NCI-H82 treated with DMSO at 0.1 percent for 48 hours (cell line): Measurements from ENCODE around the gene ZNF221.

Source experiments
- DNase-seq: peaks from one replicate; lab custom pipeline; 2025; ENCODE audit not compliant: unreplicated experiment; lab: John Stamatoyannopoulos, UW

Gene ZNF221

GRCh38 chr19:43956827-43957226, 5.8 kb downstream of the ZNF221 start:
- DNase-seq = no peak

DNA sequence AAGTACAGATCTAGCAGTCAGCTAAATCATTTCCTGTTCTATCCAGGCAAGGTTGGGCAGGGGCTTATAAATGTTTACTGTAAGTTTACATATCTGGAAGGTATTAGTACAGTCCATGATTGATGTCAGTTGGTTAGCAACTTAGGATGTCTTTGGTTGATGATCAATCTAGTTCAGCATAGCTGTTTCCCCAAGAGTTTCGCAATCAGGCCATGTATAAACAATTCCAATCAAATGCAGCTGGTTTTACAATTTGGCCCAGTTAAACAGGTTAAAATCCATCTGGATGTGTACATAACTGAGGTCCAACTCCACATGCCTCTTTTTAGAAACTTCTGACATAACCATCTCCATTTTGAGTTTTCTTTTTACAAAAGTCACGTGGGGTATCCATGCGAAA, 6.9 kb downstream of the ZNF221 start:
- DNase-seq = no peak

DNA sequence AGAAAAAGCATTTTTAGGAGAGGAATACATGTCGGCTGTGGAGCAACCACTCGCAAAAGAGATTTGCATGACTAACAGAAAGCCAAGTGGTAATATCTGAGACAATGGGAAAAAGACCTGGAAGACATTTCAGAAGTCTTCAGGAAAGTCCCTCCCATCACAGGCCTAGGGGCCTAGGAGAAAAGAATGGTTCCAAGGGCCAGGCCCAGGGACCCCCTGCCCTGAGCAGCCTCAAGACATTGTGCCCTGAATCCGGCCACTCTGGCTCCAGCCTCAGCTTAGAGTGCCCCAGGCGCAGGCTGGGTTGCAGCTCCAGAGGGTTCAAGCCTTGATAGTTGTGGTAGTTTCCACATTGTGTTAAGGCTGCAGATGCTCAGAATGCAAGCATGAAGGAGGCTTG, 9.4 kb downstream of the ZNF221 start:
- DNase-seq = no peak

DNA sequence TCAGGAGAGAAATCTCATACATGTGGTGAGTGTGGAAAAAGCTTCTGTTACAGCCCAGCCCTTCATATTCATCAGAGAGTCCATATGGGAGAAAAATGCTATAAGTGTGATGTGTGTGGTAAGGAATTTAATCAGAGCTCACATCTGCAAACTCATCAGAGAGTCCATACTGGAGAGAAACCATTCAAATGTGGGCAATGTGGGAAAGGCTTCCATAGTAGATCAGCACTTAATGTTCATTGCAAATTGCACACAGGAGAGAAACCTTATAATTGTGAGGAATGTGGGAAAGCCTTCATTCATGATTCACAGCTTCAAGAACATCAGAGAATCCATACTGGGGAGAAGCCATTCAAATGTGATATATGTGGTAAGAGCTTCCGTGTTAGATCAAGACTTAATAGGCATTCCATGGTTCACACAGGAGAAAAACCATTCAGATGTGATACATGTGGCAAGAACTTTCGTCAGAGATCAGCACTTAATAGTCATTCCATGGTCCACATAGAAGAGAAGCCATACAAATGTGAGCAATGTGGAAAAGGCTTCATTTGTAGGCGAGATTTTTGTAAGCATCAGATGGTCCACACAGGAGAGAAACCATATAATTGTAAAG, 15.2 kb downstream of the ZNF221 start:
- DNase-seq = no peak

GRCh38 chr19:43976732-43977131, 25.7 kb downstream of the ZNF221 start:
- DNase-seq = no peak

- no peak for DNase-seq
Observed at GRCh38 chr19:43983544-43983911, 32.5 kb downstream of the ZNF221 start.

DNA sequence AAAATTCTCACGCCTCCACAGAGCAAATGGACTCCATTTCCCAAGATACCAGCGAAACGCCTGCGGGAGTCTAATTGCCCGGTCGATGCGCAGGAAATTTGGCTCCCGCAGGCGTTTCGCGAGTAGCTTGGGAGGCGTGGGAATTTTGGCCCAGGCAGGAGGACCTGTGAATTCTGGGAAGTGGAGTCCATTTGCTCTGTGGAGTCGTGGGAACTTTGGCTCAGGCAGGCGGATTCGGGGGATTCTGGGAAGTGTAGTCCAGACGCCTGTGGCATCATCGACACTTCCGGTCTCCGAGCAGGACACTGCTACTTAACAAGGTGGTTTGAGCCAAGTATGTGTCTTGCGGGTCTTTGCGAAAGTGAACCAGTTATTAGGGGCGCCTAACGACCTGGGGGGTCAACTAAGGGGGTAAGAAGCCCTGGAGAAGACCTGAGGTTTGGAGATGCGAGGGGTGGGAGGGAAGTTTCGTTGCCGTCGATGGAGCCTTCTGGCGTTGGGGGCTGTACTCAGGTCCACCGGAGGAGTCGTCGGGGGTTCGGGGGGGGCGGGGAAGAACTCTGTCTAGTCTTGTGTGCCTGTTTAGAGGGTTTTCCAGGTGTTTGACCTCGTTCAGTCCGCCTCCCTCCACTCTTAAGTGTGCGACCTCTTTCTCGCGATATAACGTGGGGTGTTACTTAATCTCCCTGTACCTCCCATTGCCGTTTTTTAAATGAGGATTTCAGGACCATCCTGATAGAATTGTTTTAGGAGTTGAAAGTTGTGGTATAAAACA, 33.1 kb downstream of the ZNF221 start, which contains the start of gene ZNF155:
ZNF155 (plus strand) TSS at position 277 of the 775 bp plus-strand sequence. CDS start 4,356 bp downstream, outside the sequence.
- DNase-seq = peak; percentile 96

GRCh38 chr19:43984687-43985000, 33.6 kb downstream of the ZNF221 start:
- no peak for DNase-seq

GRCh38 chr19:43997631-43998290, 46.7 kb downstream of the ZNF221 start:
- DNase-seq = no peak

GRCh38 chr19:44002212-44002565, 51.2 kb downstream of the ZNF221 start:
- DNase-seq = no peak

DNA sequence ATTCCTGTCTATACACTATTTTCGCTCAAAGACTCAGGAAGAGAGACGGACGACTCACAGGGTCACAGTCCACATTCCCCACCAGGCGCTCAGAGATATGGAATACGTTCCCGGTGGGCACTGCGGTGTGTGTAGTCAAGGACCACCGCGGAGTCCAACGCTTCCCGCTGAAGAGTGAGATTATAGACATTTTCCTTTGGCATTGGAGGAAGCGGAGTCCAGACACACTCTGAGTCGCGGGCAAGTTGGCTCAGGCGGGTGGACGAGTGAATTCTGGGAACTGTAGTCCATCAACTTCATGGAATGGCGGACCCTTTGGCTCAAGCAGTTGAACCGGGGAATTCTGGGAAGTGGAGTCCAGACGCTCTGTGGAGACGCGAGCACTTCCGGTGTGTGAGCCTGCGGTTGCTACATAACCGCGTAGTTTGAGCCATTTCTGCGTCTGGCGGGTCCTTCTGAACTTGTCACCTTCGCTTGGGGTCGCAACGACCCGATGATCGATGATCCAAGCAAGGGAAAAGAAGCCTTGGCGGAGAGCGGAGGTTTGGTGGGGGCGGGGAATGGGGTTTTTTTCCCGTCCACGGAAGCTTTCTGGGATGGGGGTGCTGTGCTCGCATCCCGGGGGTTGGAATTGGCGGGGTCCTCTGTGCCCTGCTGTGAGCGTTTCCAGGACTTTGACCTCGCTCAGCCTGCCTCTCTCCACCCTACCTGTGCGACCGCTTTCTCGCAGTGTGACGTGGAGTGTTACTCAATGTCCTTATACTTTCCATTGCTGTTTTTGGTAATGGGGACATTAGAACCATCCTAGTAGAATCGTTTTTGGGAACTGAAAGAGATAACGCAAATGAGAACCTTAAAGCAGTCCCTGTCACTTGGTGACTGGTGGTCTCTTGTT, 51.8 kb downstream of the ZNF221 start, which contains the start of gene ZNF230:
ZNF230 (plus strand) TSS at position 392 of the 895 bp plus-strand sequence. CDS start 4,122 bp downstream, outside the sequence.
- DNase-seq = peak; percentile 92

- DNase-seq = no peak
Observed at GRCh38 chr19:44003461-44004009, 52.5 kb downstream of the ZNF221 start.

DNA sequence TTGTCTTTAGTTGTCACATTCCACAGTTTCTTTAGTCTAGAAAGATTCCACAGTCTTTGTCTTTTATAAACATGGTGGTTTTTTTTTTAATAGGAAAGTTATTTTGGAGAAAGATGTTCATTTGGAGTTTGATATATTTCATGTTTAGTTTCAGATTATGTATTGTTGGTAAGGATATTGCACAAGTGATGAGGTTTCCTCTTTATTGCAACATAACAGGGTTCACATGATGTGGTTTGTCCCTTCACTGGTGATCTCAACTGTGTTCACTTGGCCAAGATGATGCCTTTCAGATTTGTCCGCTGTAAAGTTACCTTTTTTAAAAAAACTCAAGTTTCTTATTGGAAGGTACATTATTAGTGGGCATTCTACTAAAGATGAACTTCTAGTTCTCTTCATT, 54.9 kb downstream of the ZNF221 start:
- no peak for DNase-seq

GRCh38 chr19:44007473-44007872, 56.4 kb downstream of the ZNF221 start:
- DNase-seq = no peak

DNA sequence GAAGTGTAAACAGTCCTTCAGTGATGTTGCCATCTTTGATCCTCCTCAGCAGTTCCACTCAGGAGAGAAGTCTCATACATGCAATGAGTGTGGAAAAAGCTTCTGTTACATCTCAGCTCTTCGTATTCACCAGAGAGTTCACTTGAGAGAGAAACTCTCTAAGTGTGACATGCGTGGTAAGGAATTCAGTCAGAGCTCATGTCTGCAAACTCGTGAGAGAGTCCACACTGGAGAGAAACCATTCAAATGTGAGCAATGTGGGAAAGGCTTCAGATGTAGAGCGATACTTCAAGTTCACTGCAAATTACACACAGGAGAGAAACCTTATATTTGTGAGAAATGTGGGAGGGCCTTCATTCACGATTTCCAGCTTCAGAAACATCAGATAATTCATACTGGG, 59.4 kb downstream of the ZNF221 start:
- DNase-seq = no peak
